ENCODE data around the gene KDM4B.

Gene KDM4B

DNA sequence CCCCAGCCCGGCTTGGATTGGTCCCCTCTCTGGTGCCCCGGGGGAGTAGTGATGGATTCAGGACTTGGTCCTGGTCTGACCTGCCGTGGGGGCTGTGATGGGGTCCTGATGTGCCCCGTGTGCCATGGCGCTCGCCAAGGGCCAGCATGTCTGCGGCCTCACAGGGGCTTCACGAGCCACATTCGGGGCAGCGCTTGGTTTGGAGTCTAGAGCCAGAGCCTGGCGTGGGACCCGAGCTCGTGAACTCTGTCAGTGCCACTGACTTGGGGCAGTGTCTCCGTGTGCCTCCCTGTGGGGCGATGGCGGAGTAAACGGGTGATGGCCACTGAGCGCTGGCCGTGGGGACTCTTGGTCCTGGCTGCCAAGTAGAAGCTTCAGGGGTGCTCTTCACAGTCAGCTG, 17.1 kb downstream of the KDM4B start:
- DNase-seq: no peak

DNA sequence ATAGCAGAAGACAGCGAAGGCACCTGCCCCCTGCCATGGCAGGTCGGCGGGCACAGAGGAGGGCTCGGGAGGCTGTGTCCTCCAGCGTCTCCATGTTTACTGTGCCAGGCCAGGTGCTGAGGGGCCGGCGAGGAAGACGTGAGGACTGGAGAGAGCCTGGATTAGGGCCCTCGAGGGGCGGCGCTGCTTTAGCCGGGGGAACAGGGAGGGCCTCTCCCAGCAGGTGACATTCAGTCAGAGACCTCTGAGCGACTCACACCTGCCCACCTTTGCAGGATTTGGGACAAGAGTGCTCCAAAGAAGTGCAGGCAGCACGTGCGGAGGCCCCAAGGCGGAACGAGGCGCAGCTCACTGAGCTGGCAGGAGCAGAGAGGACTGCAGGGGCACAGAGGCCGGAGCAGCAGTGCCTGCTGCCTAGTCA, 17.6 kb downstream of the KDM4B start:
- no peak for DNase-seq

- no peak for DNase-seq
Observed at GRCh38 chr19:4987256-4987655, 18.3 kb downstream of the KDM4B start.

GRCh38 chr19:4987692-4988370, 18.9 kb downstream of the KDM4B start:
- DNase-seq: no peak

- no peak for DNase-seq
Observed at GRCh38 chr19:4988770-4989251, 19.9 kb downstream of the KDM4B start.

DNA sequence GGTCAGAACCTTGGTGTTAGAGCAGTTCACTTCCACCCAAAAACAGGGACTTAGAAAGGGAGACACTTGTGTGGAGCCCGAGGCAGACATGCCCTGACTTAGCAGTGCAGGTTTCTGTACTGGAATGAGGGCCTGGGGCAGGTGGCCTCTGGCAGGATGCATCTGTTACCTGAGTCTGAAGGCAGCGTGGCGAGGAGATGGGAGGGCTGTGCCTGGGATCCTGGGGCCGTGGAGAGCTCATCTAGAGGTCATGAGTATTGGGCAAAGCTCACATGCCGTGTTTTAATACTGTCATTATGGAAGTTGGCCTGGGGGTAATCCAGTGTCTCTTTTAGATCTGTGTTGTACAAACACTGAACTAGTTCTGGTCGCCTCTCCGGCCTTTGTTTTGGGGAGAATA, 21.4 kb downstream of the KDM4B start:
- no peak for DNase-seq

- no peak for DNase-seq
Observed at GRCh38 chr19:4991538-4991937, 22.6 kb downstream of the KDM4B start.

DNA sequence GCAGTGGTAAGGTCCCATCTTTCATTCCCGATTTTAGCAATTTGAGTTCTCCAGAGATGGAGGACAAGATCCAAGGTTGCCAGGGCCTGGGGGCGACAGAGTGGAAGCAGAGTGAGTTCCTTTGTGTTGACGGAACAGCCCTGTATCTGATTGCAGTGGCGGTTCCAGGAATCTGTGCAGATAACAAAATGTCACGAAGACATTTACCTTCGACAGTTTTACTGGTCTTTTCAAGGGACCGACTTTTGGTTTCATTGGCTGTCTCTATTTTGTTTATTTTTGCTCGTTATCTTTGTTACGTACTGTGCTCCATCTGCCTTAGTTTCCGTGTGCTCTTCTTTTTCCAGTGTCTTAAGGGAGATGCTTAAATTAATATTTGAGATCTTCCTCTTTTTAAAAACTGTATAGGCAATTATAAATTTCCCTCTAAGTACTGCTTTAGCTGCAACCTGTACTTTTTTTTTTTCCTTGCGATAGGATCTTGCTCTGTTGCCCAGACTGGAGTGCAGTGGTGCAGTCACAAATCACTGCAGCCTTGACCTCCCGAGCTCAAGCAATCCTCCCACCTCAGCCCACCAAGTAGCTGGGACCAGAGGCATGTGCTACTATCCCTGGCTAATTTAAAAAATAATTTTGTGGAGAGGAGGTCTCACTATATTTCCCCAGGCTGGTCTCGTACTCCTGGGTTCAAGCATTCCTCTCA, 23.2 kb downstream of the KDM4B start:
- DNase-seq: no peak

GRCh38 chr19:4993683-4994082, 24.8 kb downstream of the KDM4B start:
- no peak for DNase-seq

DNA sequence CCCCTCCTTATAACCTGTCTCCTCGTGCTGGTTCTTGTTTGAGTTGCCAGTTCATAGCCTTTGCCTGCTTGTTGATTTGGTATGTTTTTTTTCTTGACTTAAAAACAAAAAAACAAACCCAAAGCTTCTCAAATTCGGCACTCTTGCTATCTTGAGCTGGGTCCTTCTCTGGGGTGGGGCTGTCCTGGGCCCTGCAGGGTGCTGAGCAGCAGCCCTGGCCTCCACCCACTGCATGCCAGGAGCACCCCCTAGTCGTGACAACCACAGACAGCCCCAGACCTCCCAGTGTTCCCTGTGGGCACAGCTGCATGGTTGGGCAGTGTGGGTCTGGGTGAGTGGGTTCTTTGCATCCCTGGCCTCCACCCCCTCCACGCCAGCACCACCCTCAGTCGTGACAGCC, 27.8 kb downstream of the KDM4B start:
- DNase-seq: no peak

GRCh38 chr19:4997297-4997696, 28.4 kb downstream of the KDM4B start:
- DNase-seq: no peak

GRCh38 chr19:5000120-5000611, 31.3 kb downstream of the KDM4B start:
- no peak for DNase-seq

GRCh38 chr19:5001615-5002014, 32.7 kb downstream of the KDM4B start:
- DNase-seq: peak; percentile 22

GRCh38 chr19:5002143-5002542, 33.2 kb downstream of the KDM4B start:
- no peak for DNase-seq

DNA sequence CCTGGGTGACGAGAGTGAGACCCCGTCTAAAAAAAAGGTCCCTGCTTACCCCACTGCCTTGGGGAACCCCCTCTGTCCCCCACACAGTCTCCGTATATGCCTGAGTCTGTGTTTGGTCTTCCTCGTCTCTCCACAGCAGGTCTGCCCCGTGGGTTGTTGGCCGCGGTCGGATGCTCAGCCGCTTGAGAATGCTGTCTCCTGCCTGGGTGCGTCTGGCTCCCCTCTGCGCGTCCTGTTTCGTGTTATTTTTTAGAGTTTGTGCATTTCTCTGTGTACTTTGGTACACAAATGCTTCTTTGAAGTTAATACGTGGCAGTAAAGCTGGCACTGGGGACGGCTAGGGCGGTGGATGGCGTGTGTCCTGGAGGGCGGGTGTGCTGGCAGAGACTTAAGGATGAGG, 34.9 kb downstream of the KDM4B start:
- DNase-seq: no peak

DNA sequence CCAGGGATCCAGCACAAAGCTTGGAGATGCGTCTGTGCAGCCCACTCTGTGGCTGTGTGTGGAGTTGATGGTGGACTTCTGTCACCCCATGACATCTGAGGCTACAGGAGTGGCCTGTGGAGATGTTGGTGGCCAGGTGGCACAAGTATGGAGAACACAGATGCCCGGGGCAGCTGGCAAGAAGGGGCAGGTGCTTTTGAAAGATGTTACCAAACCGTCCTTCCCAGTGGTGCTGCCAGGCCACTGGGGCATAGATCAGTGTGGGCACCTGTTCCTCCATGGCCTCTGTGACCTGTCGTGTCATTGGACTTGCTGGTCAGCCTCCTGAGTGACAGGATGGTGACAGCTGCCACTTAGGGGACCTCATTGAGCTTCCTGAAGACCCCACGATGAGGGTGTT, 36.2 kb downstream of the KDM4B start:
- no peak for DNase-seq

DNA sequence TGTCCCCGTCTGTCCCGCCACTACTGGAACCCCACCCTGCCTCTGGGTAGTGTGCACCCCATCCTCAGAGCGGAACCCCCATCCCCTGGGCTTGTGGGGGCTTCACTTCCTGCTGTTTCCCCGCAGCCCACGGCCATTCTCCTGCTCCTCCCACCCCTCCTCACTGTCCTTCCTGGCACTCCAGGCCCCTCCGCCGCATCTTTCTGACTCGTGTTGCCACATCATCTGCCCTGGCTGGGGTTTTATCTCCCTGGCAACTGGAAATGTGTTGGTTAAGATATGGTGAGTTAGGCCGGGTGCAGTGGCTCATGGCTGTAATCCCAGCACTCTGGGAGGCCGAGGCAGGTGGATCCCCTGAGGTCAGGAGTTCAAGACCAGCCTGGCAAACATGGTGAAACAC, 37.3 kb downstream of the KDM4B start:
- no peak for DNase-seq

- DNase-seq: no peak
Observed at GRCh38 chr19:5006821-5007220, 37.9 kb downstream of the KDM4B start.

GRCh38 chr19:5011476-5012238, 42.7 kb downstream of the KDM4B start:
- no peak for DNase-seq

- no peak for DNase-seq
Observed at GRCh38 chr19:5012688-5013457, 44.0 kb downstream of the KDM4B start.

GRCh38 chr19:5013761-5014160, 44.8 kb downstream of the KDM4B start:
- no peak for DNase-seq

DNA sequence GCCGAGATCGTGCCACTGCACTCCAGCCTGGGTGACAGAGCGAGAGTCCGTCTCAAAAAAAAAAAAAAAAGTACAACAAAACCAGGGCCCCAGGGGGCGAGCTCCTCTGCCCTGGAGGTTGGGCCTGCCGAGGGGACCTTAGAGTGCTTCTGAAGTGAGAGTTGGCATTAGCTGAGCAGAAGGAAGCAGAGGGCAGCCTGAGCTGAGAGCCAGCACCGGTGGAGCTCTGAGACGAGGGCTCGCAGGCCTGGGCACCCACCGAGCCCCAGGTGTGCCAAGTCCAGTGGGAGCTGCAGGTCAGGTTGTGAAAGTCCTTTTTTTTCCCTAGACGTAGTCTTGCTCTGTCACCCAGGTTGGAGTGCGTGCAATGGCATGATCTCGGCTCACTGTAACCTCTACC, 46.0 kb downstream of the KDM4B start:
- no peak for DNase-seq

- no peak for DNase-seq
Observed at GRCh38 chr19:5016268-5016667, 47.4 kb downstream of the KDM4B start.

Data from T-helper 9 cell (primary cell).